Measurements from ENCODE around the gene CCDC69.

GRCh38 chr5:151205411-151205810 lies 18.5 kb downstream of the CCDC69 start:
- TF ChIP-seq TAF1 (IDR thresholded peaks at IDR 0.05; ENCODE audit: borderline replicate concordance, low read depth, low read length) (no peak), POLR2A (IDR thresholded peaks at IDR 0.05; ENCODE audit: low read depth, low read length) (no peak), POLR2AphosphoS5 (IDR thresholded peaks at IDR 0.05; ENCODE audit: low read depth, low read length) (no peak)
